Endodermal cell (in vitro differentiated cells): ENCODE results near the gene UQCC5. TPM values are rescaled to one million over a fixed set of nuclear protein-coding genes. Genes with fewer than 3 reads are reported as not detected.

ENCODE experiments used
- DNase-seq: peaks from one replicate; pipeline ENCODE4 v3.0.0-alpha.2; 2017
- H3K27ac ChIP-seq: 2 replicates; pipeline ENCODE4 v1.5.1; 2013; ENCODE audit warnings: mild to moderate bottlenecking, low read depth, low read length, moderate library complexity
- H3K27me3 ChIP-seq: 2 replicates; pipeline ENCODE4 v1.6.1; 2013; ENCODE audit warnings: mild to moderate bottlenecking, low read length, moderate library complexity; ENCODE audit not compliant: insufficient read depth, control insufficient read depth, poor library complexity, severe bottlenecking
- H3K36me3 ChIP-seq: 2 replicates; pipeline ENCODE4 v1.7.0; 2013; ENCODE audit warnings: mild to moderate bottlenecking, low read length, moderate library complexity; ENCODE audit not compliant: control insufficient read depth, insufficient read depth
- H3K4me1 ChIP-seq: one replicate; pipeline ENCODE4 v1.7.0; 2013; ENCODE audit warnings: low read length; ENCODE audit not compliant: control insufficient read depth, insufficient read depth
- H3K4me3 ChIP-seq: 2 replicates; pipeline ENCODE4 v1.5.1; 2013; ENCODE audit warnings: mild to moderate bottlenecking, low read length, moderate library complexity
- H3K9ac ChIP-seq: 2 replicates; pipeline ENCODE4 v1.6.1; 2013; ENCODE audit warnings: mild to moderate bottlenecking, low read length, moderate library complexity; ENCODE audit not compliant: poor library complexity, severe bottlenecking; ENCODE audit errors: extremely low read depth
- H3K9me3 ChIP-seq: 2 replicates; pipeline ENCODE4 v1.6.1; 2013; ENCODE audit warnings: mild to moderate bottlenecking, low read length, moderate library complexity; ENCODE audit not compliant: control insufficient read depth
- H3K27ac Mint-ChIP-seq: 2 replicates; pipeline ENCODE4 v1.8.0; 2020; ENCODE audit warnings: mixed read lengths
- H3K27me3 Mint-ChIP-seq: 2 replicates; pipeline ENCODE4 v1.8.0; 2021; ENCODE audit warnings: mild to moderate bottlenecking, mixed read lengths; ENCODE audit not compliant: insufficient read depth
- H3K36me3 Mint-ChIP-seq: 2 replicates; pipeline ENCODE4 v1.8.0; 2020; ENCODE audit warnings: low read depth, mixed read lengths
- H3K4me1 Mint-ChIP-seq: 2 replicates; pipeline ENCODE4 v1.8.0; 2020; ENCODE audit warnings: mixed read lengths
- H3K4me3 Mint-ChIP-seq: 2 replicates; pipeline ENCODE4 v1.8.0; 2020; ENCODE audit warnings: mild to moderate bottlenecking, moderate library complexity, mixed read lengths
- H3K9me3 Mint-ChIP-seq: 2 replicates; pipeline ENCODE4 v1.8.0; 2020; ENCODE audit warnings: mild to moderate bottlenecking, mixed read lengths
- WGBS, 2 experiments: methylation state at CpG; one replicate each; pipeline versions ENCODE4 v1.1.5 to v1.1.7; 2013; ENCODE audit warnings: missing lambda C conversion rate in 2 of 2, mixed read lengths in 1 of 2; ENCODE audit not compliant: insufficient coverage in 1 of 2, insufficient read length in 1 of 2; 5-methylcytosine and 5-hydroxymethylcytosine counted together
- total RNA-seq, 2 donors: library from RNA; stranded (reverse); fragmentation: NEBNext Ultra II Directional in 1 of 2; extraction: Animal tissue kit (Norgen Biotek cat#: 25700) in 1 of 2; gene quantifications; 2 replicates in 1 of 2; 3 replicates in 1 of 2; pipeline ENCODE4 v1.2.1, GENCODE V29; 2021
- TF ChIP-seq, protein P1 (sequence below): fragments of 200-600 bp; sonication (generic); conservative IDR thresholded peaks from 2 replicates; pipeline ENCODE4 v1.5.0; 2021; ENCODE audit warnings: antibody characterized with exemption, mild to moderate bottlenecking

The UQCC5 gene
- total RNA-seq, 2 donors from 2014 or later: 28.1 to 34.1 TPM

DNA sequence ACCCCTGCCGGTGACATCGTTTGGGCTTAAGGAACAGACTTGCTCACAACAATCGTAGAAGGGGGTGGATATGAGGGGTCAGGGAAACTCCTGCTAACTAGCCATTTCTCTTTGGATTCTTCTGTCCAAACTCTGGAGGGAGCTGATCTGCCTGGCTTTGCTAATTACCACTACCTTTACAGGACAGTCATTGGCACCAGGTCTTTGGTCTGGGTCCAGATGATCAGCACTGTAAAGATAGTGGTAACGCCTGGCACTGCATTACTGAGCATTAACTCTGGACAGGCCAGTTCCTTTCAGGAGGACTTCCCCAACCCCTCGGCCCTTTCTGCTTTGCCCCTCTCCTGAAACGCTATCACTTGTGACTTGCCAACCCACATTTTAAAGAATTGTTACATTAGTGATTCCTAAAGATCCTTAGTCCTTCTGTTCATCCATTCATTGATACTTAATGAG is 788 bp downstream of the UQCC5 start:
- H3K9me3 ChIP-seq: no peaks in the 10 kb centered on the region
- H3K27ac ChIP-seq: no peak overlapping the region
- peaks cover 30% of the 10 kb centered on the region for H3K36me3 ChIP-seq
- Mint-ChIP-seq H3K4me3 (peak overlapping the region; percentile 99), H3K4me1 (peaks cover 24% of the 10 kb centered on the region), H3K36me3 (peaks cover 26% of the 10 kb centered on the region), H3K27ac (peak overlapping the region; percentile 99), H3K9me3 (no peaks in the 10 kb centered on the region), H3K27me3 (no peaks in the 10 kb centered on the region)
- no peak for DNase-seq
- WGBS, 2 experiments: 15 to 20% methylated on average over 3 to 6 of the region's 6 CpGs
- no peaks in the 10 kb centered on the region for H3K27me3 ChIP-seq
- peak overlapping the region; percentile 84 for H3K4me3 ChIP-seq
- peaks cover under 1% of the 10 kb centered on the region for H3K4me1 ChIP-seq
- peak overlapping the region; percentile 89 for H3K9ac ChIP-seq
- TF ChIP-seq, protein P1, sequence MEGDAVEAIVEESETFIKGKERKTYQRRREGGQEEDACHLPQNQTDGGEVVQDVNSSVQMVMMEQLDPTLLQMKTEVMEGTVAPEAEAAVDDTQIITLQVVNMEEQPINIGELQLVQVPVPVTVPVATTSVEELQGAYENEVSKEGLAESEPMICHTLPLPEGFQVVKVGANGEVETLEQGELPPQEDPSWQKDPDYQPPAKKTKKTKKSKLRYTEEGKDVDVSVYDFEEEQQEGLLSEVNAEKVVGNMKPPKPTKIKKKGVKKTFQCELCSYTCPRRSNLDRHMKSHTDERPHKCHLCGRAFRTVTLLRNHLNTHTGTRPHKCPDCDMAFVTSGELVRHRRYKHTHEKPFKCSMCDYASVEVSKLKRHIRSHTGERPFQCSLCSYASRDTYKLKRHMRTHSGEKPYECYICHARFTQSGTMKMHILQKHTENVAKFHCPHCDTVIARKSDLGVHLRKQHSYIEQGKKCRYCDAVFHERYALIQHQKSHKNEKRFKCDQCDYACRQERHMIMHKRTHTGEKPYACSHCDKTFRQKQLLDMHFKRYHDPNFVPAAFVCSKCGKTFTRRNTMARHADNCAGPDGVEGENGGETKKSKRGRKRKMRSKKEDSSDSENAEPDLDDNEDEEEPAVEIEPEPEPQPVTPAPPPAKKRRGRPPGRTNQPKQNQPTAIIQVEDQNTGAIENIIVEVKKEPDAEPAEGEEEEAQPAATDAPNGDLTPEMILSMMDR: peak; percentile 5

DNA sequence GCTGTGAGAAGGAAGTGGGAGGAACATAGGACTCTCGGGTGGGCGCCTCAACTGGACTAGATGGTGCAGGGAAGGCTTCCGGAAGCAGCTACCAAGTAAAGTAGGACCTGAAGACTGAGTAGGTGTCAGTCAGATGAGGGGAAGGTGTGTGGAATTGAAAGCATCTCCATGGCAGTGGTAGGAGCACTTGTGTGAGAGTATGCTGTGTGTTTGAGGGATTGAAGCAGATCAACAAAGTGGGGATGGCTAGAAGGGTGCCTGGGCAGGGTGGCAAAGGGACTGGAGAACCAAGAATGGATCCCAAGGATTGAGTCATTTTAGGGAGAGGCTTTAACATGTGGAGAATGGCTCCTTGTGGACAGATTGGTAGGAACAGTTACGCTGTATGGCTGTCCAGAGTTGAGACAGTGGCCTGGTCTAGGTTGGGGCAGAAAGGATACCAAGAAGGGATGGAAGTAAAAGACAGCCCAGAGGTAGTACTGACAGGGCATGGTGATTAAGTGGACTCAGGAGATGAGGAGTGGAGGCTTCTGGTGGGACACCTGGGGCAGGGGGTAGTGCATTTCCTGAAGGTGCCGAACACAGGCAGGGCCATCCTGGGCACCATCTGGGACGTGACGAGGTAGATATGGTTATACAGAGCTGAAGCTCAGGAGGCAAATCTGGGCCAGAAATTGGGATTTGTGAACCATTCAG is 1.5 kb downstream of the UQCC5 start:
- H3K27me3 ChIP-seq: no peaks in the 10 kb centered on the region
- H3K9ac ChIP-seq: peak overlapping the region; percentile 89
- H3K9me3 ChIP-seq: no peaks in the 10 kb centered on the region
- DNase-seq: no peak
- H3K4me3 ChIP-seq: peak overlapping the region; percentile 84
- H3K4me1 ChIP-seq: no peaks in the 10 kb centered on the region
- Mint-ChIP-seq H3K4me3 (peak overlapping the region; percentile 99), H3K27ac (peak overlapping the region; percentile 99), H3K36me3 (peaks cover 26% of the 10 kb centered on the region), H3K27me3 (no peaks in the 10 kb centered on the region), H3K9me3 (no peaks in the 10 kb centered on the region), H3K4me1 (peaks cover 24% of the 10 kb centered on the region)
- no peak overlapping the region for H3K27ac ChIP-seq
- H3K36me3 ChIP-seq: peaks cover 29% of the 10 kb centered on the region
- 88 to 90% methylated on average over 4 to 7 of the region's 7 CpGs for WGBS, 2 experiments
- TF ChIP-seq, protein P1: no peak

DNA sequence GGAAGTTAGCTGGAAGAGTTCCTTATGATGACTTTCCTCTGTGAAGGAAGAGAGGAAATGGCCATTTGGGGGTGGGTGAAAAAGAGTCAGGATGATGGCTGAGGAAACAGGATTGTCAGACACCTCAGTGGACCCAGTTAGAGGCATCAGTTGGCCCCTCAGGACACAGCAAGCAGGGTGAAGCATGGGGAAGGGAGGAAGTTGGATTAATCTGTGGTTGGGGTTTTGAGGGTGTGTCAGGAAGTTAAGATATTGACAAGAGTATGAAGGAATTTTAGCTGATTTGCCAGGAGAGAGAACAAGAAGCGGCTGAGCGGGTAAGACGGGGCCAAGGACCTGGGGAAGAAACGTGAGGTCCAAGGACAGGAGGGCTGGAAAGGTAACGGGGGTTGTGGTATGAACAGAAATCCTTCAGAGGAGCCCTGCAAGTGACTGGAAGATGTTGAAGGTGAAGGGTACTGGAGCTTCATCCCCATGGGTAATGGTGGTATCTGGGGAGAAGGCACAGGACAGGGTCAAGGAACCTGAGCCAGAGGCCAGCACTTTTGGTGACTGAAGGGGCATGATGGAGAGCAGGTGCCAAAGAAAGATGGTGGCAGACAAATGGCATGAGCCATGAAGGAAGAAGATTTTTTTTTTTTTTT is 2.7 kb downstream of the UQCC5 start:
- Histone ChIP-seq H3K36me3 (peaks cover 32% of the 10 kb centered on the region), H3K27me3 (no peaks in the 10 kb centered on the region), H3K9me3 (no peaks in the 10 kb centered on the region), H3K4me1 (no peaks in the 10 kb centered on the region), H3K4me3 (peak overlapping the region; percentile 84), H3K27ac (no peak overlapping the region), H3K9ac (no peak overlapping the region)
- WGBS, 2 experiments: 91 to 100% methylated on average over 5 of the region's 5 CpGs
- H3K9me3 Mint-ChIP-seq: no peaks in the 10 kb centered on the region
- no peaks in the 10 kb centered on the region for H3K27me3 Mint-ChIP-seq
- no peak overlapping the region for H3K27ac Mint-ChIP-seq
- no peak for DNase-seq
- peaks cover 24% of the 10 kb centered on the region for H3K4me1 Mint-ChIP-seq
- peaks cover 26% of the 10 kb centered on the region for H3K36me3 Mint-ChIP-seq
- no peak overlapping the region for H3K4me3 Mint-ChIP-seq
- TF ChIP-seq, protein P1: no peak
